HEK293 (cell line): ENCODE results near the gene MYL3.

Experiments
- MZF1 ChIP-seq: fragments of 450-650 bp; formaldehyde crosslinking; IDR thresholded peaks from 2 replicates; pipeline ENCODE4 v1.5.1; 2017; ENCODE audit warnings: missing biosample characterization, missing genetic modification characterization, borderline replicate concordance
- ZNF132 ChIP-seq: fragments of 450-650 bp; formaldehyde crosslinking; IDR thresholded peaks from 2 replicates; pipeline ENCODE4 v1.5.1; 2017; ENCODE audit warnings: missing biosample characterization, missing genetic modification characterization, borderline replicate concordance
- ZNF146 ChIP-seq: fragments of 450-650 bp; formaldehyde crosslinking; IDR thresholded peaks from 2 replicates; pipeline ENCODE4 v1.5.1; 2016; ENCODE audit warnings: missing biosample characterization, missing genetic modification characterization
- TF ChIP-seq, protein P1 (sequence below): fragments of 450-650 bp; formaldehyde crosslinking; IDR thresholded peaks from 2 replicates; pipeline ENCODE4 v1.5.1; 2016; ENCODE audit warnings: missing biosample characterization, missing genetic modification characterization

DNA sequence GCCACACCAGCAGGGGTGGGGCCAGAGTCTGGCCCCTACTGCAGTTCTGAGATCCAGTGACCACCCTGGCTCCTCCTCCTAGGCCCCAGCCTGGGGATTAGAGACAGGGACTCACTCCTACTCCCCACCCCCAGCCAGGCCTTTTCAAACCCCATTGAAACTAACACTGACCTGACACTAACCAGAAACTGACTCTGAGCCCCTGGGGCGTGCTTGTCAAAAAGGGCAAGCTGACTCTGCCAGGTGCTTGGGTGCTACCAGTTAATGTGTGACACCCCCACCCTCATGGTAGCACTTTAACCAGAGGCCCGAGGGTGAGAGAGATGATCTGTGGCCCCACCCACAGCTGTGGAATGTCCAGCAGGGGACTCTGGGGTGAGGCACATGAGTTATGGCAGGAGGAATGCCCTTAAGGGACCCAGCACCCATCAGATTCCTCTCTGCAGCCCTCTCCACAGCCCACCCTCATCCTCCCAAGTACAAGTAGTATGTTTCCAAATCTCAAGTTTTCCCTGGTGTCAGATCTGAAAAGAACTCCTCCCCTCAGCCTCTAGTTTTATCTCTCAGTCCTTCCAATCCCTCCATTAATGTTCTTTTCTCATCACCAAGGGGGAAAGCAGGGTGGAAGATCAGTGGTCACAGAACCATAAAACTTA, 15.7 kb upstream of the MYL3 start:
- TF ChIP-seq, protein P1, sequence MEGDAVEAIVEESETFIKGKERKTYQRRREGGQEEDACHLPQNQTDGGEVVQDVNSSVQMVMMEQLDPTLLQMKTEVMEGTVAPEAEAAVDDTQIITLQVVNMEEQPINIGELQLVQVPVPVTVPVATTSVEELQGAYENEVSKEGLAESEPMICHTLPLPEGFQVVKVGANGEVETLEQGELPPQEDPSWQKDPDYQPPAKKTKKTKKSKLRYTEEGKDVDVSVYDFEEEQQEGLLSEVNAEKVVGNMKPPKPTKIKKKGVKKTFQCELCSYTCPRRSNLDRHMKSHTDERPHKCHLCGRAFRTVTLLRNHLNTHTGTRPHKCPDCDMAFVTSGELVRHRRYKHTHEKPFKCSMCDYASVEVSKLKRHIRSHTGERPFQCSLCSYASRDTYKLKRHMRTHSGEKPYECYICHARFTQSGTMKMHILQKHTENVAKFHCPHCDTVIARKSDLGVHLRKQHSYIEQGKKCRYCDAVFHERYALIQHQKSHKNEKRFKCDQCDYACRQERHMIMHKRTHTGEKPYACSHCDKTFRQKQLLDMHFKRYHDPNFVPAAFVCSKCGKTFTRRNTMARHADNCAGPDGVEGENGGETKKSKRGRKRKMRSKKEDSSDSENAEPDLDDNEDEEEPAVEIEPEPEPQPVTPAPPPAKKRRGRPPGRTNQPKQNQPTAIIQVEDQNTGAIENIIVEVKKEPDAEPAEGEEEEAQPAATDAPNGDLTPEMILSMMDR (tag by site-specific recombination), result no peak
- TF ChIP-seq ZNF146 (tag by site-specific recombination) (no peak), ZNF132 (no peak), MZF1 (no peak)
